H7 (cell line): ENCODE data around the gene RORB. TPM values are rescaled to one million over a fixed set of nuclear protein-coding genes. Genes with fewer than 3 reads are reported as not detected.
"Not testable (repeated sequence)": the region's sequence is repeated elsewhere in the genome, so short reads cannot be mapped to it uniquely, and the experiment has no call there.

Experiments used
- DNase-seq: peaks from one replicate; pipeline ENCODE4 v3.0.0; 2012
- H3K27me3 ChIP-seq: 2 replicates; pipeline ENCODE4 v1.6.0; 2011; ENCODE audit warnings: mild to moderate bottlenecking, low read length; ENCODE audit not compliant: control insufficient read depth, insufficient read depth
- H3K36me3 ChIP-seq: replicated peaks from 2 replicates; pipeline ENCODE4 v1.5.1; 2011; ENCODE audit warnings: low read length; ENCODE audit not compliant: control insufficient read depth, insufficient read depth
- H3K4me3 ChIP-seq: 2 replicates; pipeline ENCODE4 v1.5.1; 2011; ENCODE audit warnings: low read depth, mild to moderate bottlenecking, control low read depth, low read length, moderate library complexity; ENCODE audit not compliant: insufficient read depth
- total RNA-seq: library from RNA; depleted of rRNA; stranded (reverse); fragments of >200 nt; shearing (Covaris generic); gene quantifications from 2 replicates; pipeline ENCODE4 v1.2.3, GENCODE V29; 2014

Gene RORB
- total RNA-seq, 1 experiment from 2014 or later = 0.73 TPM

- H3K36me3 ChIP-seq = no peaks in the 10 kb centered on the region
- peak overlapping the region; percentile 68 for H3K4me3 ChIP-seq
- peaks cover 59% of the 10 kb centered on the region for H3K27me3 ChIP-seq
- peak; percentile 30 for DNase-seq
These were observed 2.8 kb downstream of the RORB start for GRCh38 chr9:74499770-74500583.

DNA sequence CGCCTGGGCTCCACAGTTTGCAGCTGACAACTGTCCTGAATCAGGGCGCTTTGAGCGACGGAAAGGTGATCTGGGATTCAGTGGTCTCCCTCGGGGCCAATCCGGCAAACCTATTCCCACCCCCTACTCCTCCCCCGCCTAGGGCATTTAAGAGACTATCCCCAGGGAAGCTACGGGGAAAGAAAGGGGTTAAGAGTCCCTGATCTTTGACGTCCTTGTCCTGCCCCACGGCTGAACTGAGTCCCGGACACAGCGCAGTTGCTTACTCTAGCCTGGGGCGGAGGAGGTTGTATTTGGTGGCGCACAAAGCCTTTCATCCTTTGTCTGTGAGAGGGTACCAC lies 3.4 kb downstream of the RORB start:
- Histone ChIP-seq H3K36me3 (no peaks in the 10 kb centered on the region), H3K27me3 (peaks cover 57% of the 10 kb centered on the region), H3K4me3 (peak overlapping the region; percentile 68)
- DNase-seq = peak; percentile 35

DNA sequence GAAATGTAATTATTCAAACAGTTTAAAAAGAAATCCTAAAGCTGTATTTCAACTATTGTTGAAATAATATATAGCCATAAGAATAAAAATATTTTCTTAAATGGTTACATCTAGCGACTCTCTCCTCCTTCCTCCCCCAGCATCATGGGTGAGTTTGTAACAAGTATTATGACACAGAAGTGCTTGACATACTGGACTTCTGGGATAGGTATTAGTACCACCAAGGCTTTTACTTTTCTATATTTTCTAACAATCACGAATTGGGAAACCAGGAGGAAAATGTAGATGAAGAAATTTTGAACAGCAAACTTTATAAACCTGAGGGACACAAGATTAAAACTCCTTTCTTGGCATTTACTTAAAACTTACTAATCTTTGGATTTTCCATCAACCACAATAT lies 4.4 kb downstream of the RORB start:
- no peak for DNase-seq
- Histone ChIP-seq H3K36me3 (no peaks in the 10 kb centered on the region), H3K4me3 (no peak overlapping the region), H3K27me3 (peaks cover 54% of the 10 kb centered on the region)

DNA sequence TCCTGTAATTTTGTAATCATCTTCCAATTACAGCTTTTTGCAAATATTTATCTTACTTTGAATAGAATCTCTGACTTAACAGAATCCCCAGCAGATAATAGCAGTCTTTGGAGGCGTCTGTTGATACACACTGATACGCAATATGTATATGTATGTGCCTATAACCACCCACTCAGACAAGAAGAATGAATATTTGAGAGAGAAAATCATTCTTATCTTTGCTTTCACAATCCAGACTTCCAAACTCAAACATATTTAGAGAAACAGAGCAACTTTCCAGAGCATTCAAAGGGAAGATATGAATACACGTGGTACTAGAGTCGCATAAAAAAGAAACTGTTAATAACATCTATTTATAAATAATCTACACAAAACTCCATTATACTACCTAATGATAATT lies 6.1 kb downstream of the RORB start:
- Histone ChIP-seq H3K27me3 (peaks cover 44% of the 10 kb centered on the region), H3K4me3 (no peak overlapping the region), H3K36me3 (no peaks in the 10 kb centered on the region)
- DNase-seq = no peak

DNA sequence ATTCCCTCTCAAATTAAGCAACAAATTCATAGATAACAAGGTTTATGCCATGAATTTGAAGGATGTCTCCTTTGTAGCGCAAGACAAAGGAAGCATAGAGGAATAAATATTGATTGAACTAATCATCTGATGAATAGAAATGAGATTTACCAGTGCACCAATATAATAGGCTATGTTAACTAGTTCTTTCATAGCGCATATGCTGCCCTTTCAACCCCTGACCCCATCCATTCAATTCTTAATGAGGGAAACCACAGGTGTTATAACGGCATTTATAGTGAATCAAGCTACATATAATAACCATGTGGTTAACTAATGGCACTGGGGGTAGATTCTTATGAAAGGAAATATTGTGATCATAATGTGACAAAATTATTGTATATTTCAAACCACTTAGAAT lies 6.5 kb downstream of the RORB start:
- no peak for DNase-seq
- no peaks in the 10 kb centered on the region for H3K36me3 ChIP-seq
- H3K27me3 ChIP-seq = peaks cover 39% of the 10 kb centered on the region

DNA sequence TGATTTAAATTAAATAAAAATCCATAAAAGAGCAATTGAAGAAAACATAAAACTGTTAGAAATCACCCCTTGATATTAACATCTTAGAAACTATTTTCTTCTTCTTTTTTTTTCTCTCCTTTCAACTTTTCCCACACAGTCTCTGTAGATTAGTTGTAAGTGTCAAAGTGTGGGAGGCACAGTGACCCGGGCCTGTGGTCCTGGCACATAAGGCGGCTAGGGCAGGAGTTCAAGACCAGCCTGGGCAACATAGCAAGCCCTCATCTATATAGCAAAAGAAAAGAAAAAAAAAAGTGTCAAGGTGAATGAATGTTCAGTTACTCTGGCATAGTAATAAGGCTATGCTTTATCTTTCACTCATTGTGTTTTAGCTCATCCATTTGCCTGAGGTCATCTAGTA lies 14.2 kb downstream of the RORB start:
- no peak for DNase-seq
- Histone ChIP-seq H3K36me3 (no peaks in the 10 kb centered on the region), H3K27me3 (no peaks in the 10 kb centered on the region), H3K4me3 (no peak overlapping the region)

More for the DNA sequence above, 6.5 kb downstream of the RORB start:
- H3K4me3 ChIP-seq = no peak overlapping the region

DNA sequence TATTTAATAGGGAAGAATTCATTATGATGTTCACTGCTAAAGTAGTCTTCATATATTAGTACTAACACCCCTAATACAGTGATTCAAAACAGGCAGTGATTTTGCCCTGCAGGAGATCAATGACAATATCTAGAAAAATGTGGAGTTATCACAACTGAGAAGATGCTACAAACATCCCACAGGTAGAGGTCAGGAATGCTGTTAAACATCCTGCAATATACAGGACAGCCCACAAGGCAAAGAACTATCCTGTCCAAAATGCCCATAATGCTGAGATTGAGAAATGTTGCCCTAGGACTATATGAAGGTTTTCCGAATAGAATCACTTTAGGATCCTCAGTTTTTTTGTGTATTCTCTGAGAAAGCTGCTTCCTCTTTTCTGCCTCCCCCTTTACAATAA lies 15.3 kb downstream of the RORB start:
- Histone ChIP-seq H3K4me3 (no peak overlapping the region), H3K36me3 (no peaks in the 10 kb centered on the region), H3K27me3 (no peaks in the 10 kb centered on the region)
- no peak for DNase-seq

DNA sequence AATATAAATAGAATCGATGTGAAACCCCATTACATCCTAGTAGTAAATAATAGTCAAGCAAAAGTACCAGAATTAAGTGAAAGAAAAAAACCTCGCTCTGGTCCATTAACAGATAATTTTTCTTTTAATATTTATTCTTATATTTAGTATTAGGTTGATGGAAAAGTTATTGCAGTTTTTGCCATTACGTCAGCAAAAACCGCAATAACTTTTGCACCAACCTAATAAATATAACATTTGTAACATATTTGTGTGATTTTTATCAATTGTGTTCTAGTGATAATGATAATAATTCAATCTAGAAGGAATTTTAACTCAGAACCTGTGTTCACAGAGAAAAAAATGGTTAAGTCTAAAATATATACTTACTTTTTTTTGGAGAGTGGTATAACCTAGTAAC lies 16.1 kb downstream of the RORB start:
- Histone ChIP-seq H3K4me3 (no peak overlapping the region), H3K36me3 (no peaks in the 10 kb centered on the region)
- DNase-seq = no peak

DNA sequence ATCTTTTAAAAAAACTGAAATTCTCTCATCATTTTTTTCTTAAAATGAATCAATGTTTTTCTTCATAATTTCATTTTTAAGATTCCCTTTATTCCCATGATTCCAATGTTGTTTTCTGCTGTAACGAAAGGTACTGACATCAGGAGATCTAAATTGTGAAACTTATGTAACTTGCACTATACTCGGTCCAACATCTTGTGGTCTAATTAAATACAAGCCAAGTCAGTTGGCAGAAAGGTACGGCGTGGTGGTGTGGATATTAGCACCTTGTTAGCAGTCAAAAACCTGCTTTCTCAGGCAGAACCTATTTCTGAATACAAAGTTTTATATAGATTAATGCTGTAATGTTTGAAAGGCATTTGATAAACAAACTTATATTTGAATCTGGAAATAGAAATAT lies 20.1 kb downstream of the RORB start:
- no peak overlapping the region for H3K4me3 ChIP-seq
- DNase-seq = no peak
- H3K36me3 ChIP-seq = no peaks in the 10 kb centered on the region
- H3K27me3 ChIP-seq = no peaks in the 10 kb centered on the region

More for the DNA sequence above, 16.1 kb downstream of the RORB start:
- no peaks in the 10 kb centered on the region for H3K27me3 ChIP-seq

DNA sequence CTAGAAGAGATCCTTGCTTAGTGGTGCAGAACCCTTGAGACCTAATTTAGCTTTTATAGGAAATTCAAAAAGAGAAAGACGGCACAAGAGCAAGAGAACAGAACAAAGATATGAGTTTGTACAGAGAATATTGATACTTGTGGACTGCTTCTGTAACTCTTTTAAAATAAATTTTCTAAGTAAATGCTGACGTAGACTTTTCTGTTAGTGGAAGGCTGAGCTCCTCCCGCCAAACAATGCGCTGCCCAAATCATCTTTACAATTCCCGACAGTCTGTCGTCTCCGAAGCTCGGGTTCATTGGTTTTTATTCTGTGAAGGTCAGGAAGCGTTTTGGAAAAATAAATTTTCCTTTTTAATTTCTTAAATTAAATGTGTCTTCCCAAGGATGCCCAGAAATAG lies 22.3 kb downstream of the RORB start:
- H3K27me3 ChIP-seq = no peaks in the 10 kb centered on the region
- no peaks in the 10 kb centered on the region for H3K36me3 ChIP-seq
- no peak overlapping the region for H3K4me3 ChIP-seq
- no peak for DNase-seq

DNA sequence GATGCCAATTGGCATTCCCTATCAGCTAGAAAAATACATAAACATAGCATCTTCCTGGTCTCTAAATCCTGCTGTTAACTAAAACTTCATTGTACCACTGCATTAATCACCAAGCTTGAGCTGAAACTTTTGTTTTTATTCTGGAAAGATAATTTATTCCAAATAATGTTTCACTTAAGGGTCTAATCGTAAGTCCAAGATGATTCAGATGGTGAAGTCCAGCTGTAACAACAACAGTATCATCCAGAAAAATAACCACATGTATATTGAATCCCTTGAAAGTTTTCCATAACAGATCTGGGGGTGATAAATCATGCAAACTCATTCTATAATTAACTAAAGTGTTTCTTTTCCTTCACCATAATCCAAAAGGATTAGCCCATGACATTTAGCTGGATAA lies 23.9 kb downstream of the RORB start:
- no peak overlapping the region for H3K4me3 ChIP-seq
- no peaks in the 10 kb centered on the region for H3K36me3 ChIP-seq
- no peaks in the 10 kb centered on the region for H3K27me3 ChIP-seq
- no peak for DNase-seq

DNA sequence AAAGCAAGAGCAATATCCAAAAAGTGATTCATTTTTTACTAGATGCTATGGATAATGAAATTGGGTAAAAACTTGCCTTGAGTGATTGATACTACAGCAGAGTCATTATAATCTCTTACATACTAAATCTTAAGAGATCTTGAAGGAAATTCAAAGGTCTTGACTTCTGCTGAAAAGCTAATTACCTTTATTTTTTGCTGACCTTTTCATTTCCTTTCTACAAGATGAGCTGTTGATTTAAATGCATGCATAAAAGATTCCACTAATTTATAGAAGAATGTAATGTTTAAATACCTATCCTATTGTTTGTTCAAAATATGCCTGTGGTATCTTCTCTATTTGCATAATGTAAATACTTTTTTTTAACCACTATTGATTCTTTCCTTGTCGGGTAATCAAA lies 27.2 kb downstream of the RORB start:
- no peak for DNase-seq
- Histone ChIP-seq H3K36me3 (no peaks in the 10 kb centered on the region), H3K27me3 (no peaks in the 10 kb centered on the region), H3K4me3 (no peak overlapping the region)

GRCh38 chr9:74526215-74526614 lies 29.1 kb downstream of the RORB start:
- Histone ChIP-seq H3K4me3 (no peak overlapping the region), H3K27me3 (no peaks in the 10 kb centered on the region), H3K36me3 (no peaks in the 10 kb centered on the region)
- no peak for DNase-seq

DNA sequence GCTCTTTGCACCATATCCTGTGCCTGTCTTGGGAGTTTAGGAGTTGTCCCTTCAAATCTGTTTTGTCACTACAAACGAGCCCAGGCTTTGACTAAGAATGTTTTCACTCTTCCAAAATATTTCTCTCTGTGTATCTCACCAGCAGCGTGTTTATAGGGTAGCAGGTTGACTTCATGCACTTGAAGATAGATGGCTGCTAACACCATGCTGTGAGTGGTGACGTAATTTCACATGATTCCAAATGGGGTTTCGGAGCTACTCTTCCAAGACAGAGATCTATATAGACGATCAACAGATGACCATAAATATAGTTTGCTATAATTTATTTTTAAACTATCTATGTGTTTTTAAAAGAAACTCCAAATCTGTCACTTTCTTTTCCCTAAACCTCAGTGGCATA lies 30.6 kb downstream of the RORB start:
- H3K27me3 ChIP-seq = no peaks in the 10 kb centered on the region
- H3K4me3 ChIP-seq = no peak overlapping the region
- no peak for DNase-seq
- H3K36me3 ChIP-seq = no peaks in the 10 kb centered on the region

GRCh38 chr9:74528207-74528606 lies 31.1 kb downstream of the RORB start:
- Histone ChIP-seq H3K27me3 (no peaks in the 10 kb centered on the region), H3K36me3 (no peaks in the 10 kb centered on the region), H3K4me3 (no peak overlapping the region)
- no peak for DNase-seq

DNA sequence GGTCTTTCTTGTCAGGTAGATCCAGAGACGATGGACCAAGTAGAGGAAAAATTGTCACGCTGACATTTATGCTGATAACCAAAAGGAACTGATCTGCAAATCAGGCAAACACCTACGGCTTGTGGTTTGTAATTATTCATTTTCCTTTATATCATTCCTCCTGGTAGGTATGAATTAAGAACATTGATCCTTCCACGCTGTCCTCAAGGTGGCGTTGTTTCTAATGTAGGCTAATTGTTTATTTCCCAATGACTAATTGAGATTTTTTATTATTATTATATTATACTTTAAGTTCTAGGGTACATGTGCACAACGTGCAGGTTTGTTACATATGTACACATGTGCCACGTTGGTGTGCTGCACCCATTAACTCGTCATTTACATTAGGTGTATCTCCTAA lies 33.3 kb downstream of the RORB start:
- DNase-seq, H3K27me3 ChIP-seq, H3K36me3 ChIP-seq, H3K4me3 ChIP-seq: not testable (repeated sequence)
